ENCODE results near the gene ATXN3L. TPM values are rescaled to one million over a fixed set of nuclear protein-coding genes. Genes with fewer than 3 reads are reported as not detected.

ATXN3L gene
- total RNA-seq = not detected in 2 replicates

GRCh38 chrX:13319953-13320352 is at the start of gene ATXN3L:
TSS of gene ATXN3L (minus strand) at chrX:13320053. CDS start at chrX:13319934, 119 bp downstream.

Other genes with a start within 250 kb of the ATXN3L start
- 0.15 and 0.34 TPM in 2 replicates for gene EGFL6, start 249.5 kb upstream of the ATXN3L start, total RNA-seq

All from bronchus fibroblast of lung (primary cell).